HFFc6 (cell line): Measurements from ENCODE around the gene CHD8. TPM values are rescaled to one million over a fixed set of nuclear protein-coding genes. Genes with fewer than 3 reads are reported as not detected.
A peak's percentile ranks its signal among the peaks of the same experiment; 100 is the strongest.

Source experiments
- DNase-seq: peaks from one replicate; pipeline ENCODE4 v3.0.0-alpha.2; 2018
- H3K27ac Mint-ChIP-seq: 2 replicates; pipeline ENCODE4 v1.8.0; 2020; ENCODE audit warnings: mild to moderate bottlenecking, mixed read lengths
- H3K27me3 Mint-ChIP-seq: 2 replicates; pipeline ENCODE4 v1.8.0; 2021; ENCODE audit warnings: mild to moderate bottlenecking, moderate library complexity, mixed read lengths; ENCODE audit not compliant: insufficient read depth
- H3K36me3 Mint-ChIP-seq: 2 replicates; pipeline ENCODE4 v1.8.0; 2021; ENCODE audit warnings: low read depth, mixed read lengths
- H3K4me1 Mint-ChIP-seq: 2 replicates; pipeline ENCODE4 v1.8.0; 2020; ENCODE audit warnings: low read depth, mixed read lengths
- H3K4me3 Mint-ChIP-seq: 2 replicates; pipeline ENCODE4 v1.8.0; 2020; ENCODE audit warnings: mild to moderate bottlenecking, moderate library complexity, mixed read lengths
- H3K9me3 Mint-ChIP-seq: 2 replicates; pipeline ENCODE4 v1.8.0; 2020; ENCODE audit warnings: mild to moderate bottlenecking, mixed read lengths
- CTCF ChIP-seq: fragments of 200-600 bp; sonication (generic); IDR thresholded peaks from 2 replicates; pipeline ENCODE4 v1.5.0; 2021; ENCODE audit warnings: antibody characterized with exemption, mild to moderate bottlenecking
- long read RNA-seq: library from polyadenylated mRNA; unstranded; transcript quantifications from one replicate; pipeline ENCODE4 v2.0.0, GENCODE V29; 2019
- total RNA-seq, 6 experiments: library from RNA; stranded (reverse); fragmentation: NEBNext Ultra II Directional; extraction: Animal tissue kit (Norgen Biotek cat#: 25700); gene quantifications; 2 replicates in 1 of 6; 3 replicates in 5 of 6; pipeline ENCODE4 v1.2.3, GENCODE V29; 2021

The CHD8 gene
- total RNA-seq = 10 to 100 TPM; 63.5 to 78.6 (median 70.9) TPM
- long read RNA-seq, partial matches to known transcripts = 7 of 15 reads
- long read RNA-seq, other reads (novel, unspliced or antisense) = 5 of 15 reads

GRCh38 chr14:21455912-21456667, at the start of gene CHD8:
Gene CHD8, minus strand, starts transcription at chr14:21456123. Its CDS starts 24,480 bp downstream, at chr14:21431643.
- peaks cover 8% of the 10 kb centered on the region for H3K36me3 Mint-ChIP-seq
- DNase-seq = peak; percentile 100
- H3K9me3 Mint-ChIP-seq = no peaks in the 10 kb centered on the region
- H3K4me1 Mint-ChIP-seq = peaks cover 26% of the 10 kb centered on the region
- peak within 1 kb of the TSS; percentile 99 for H3K27ac Mint-ChIP-seq
- TF ChIP-seq CTCF = peak; percentile 83
- 0 out of 2 replicates have a peak, but pooled peaks cover 1% of the 10 kb centered on the region for H3K27me3 Mint-ChIP-seq
- peak within 1 kb of the TSS; percentile 95 for H3K4me3 Mint-ChIP-seq

GRCh38 chr14:21505012-21505553, 49.2 kb upstream of the CHD8 start:
- DNase-seq = no peak
- Mint-ChIP-seq H3K9me3 (no peaks in the 10 kb centered on the region), H3K4me3 (no peak overlapping the region), H3K4me1 (peaks cover 9% of the 10 kb centered on the region), H3K27ac (no peak overlapping the region), H3K27me3 (no peaks in the 10 kb centered on the region; the same call in none of the 2 replicates), H3K36me3 (peaks cover 22% of the 10 kb centered on the region)
- no peak for TF ChIP-seq CTCF

GRCh38 chr14:21503376-21503775, 47.5 kb upstream of the CHD8 start:
- no peaks in the 10 kb centered on the region; the same call in 1 of the 2 replicates for H3K27me3 Mint-ChIP-seq
- peak overlapping the region; percentile 35; the same call in 1 of the 2 replicates for H3K27ac Mint-ChIP-seq
- H3K36me3 Mint-ChIP-seq = peaks cover 28% of the 10 kb centered on the region
- no peak for TF ChIP-seq CTCF
- H3K4me1 Mint-ChIP-seq = peaks cover 11% of the 10 kb centered on the region
- no peak for DNase-seq
- H3K4me3 Mint-ChIP-seq = no peak overlapping the region
- no peaks in the 10 kb centered on the region for H3K9me3 Mint-ChIP-seq

GRCh38 chr14:21501568-21501967, 45.6 kb upstream of the CHD8 start:
- peaks cover 11% of the 10 kb centered on the region for H3K4me1 Mint-ChIP-seq
- H3K27me3 Mint-ChIP-seq = no peaks in the 10 kb centered on the region
- TF ChIP-seq CTCF = no peak
- no peak for DNase-seq
- no peak overlapping the region for H3K27ac Mint-ChIP-seq
- H3K36me3 Mint-ChIP-seq = peaks cover 20% of the 10 kb centered on the region
- no peak overlapping the region for H3K4me3 Mint-ChIP-seq
- H3K9me3 Mint-ChIP-seq = no peaks in the 10 kb centered on the region

GRCh38 chr14:21498540-21499526, 42.9 kb upstream of the CHD8 start:
- Mint-ChIP-seq H3K4me1 (peaks cover 18% of the 10 kb centered on the region), H3K27me3 (no peaks in the 10 kb centered on the region; the same call in 1 of the 2 replicates), H3K27ac (peak overlapping the region; percentile 41), H3K9me3 (no peaks in the 10 kb centered on the region), H3K4me3 (no peak overlapping the region), H3K36me3 (peaks cover 27% of the 10 kb centered on the region)
- TF ChIP-seq CTCF = peak; percentile 84
- DNase-seq = peak; percentile 39
